ENCODE results near the gene SUOX. TPM values are rescaled to one million over a fixed set of nuclear protein-coding genes. Genes with fewer than 3 reads are reported as not detected.

The SUOX gene
- total RNA-seq, 1 experiment from 2014 or later = 23.2 TPM

DNA sequence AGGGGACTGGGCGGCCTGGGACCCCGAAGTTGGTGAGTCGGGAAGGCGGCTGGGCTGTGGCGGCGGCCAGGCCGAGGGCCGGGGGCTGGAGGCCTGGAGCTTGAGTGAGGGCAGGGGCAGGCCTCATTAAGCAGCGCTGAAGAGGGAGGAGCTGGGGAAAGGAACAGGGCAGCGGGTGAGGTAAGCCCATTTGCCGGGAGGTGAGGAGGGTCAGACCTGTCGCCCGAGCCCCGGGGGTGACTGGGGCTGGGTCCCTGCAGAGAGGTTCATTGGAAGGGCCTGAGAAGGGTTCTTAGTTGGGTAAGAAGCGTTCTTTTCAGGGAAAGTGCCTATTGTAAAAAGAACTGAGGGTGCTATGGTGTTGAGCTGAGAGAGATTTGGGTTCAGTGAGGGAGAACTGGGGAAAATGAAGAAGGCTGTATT is 22.8 kb upstream of the SUOX start (continued):
- TF ChIP-seq, protein P1, sequence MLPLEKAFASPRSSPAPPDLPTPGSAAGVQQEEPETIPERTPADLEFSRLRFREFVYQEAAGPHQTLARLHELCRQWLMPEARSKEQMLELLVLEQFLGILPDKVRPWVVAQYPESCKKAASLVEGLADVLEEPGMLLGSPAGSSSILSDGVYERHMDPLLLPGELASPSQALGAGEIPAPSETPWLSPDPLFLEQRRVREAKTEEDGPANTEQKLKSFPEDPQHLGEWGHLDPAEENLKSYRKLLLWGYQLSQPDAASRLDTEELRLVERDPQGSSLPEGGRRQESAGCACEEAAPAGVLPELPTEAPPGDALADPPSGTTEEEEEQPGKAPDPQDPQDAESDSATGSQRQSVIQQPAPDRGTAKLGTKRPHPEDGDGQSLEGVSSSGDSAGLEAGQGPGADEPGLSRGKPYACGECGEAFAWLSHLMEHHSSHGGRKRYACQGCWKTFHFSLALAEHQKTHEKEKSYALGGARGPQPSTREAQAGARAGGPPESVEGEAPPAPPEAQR (CRISPR knock-in tag; IDR thresholded peaks at IDR 0.05) = no peak
- TF ChIP-seq, protein P2, sequence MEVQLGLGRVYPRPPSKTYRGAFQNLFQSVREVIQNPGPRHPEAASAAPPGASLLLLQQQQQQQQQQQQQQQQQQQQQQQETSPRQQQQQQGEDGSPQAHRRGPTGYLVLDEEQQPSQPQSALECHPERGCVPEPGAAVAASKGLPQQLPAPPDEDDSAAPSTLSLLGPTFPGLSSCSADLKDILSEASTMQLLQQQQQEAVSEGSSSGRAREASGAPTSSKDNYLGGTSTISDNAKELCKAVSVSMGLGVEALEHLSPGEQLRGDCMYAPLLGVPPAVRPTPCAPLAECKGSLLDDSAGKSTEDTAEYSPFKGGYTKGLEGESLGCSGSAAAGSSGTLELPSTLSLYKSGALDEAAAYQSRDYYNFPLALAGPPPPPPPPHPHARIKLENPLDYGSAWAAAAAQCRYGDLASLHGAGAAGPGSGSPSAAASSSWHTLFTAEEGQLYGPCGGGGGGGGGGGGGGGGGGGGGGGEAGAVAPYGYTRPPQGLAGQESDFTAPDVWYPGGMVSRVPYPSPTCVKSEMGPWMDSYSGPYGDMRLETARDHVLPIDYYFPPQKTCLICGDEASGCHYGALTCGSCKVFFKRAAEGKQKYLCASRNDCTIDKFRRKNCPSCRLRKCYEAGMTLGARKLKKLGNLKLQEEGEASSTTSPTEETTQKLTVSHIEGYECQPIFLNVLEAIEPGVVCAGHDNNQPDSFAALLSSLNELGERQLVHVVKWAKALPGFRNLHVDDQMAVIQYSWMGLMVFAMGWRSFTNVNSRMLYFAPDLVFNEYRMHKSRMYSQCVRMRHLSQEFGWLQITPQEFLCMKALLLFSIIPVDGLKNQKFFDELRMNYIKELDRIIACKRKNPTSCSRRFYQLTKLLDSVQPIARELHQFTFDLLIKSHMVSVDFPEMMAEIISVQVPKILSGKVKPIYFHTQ (CRISPR knock-in tag; IDR thresholded peaks at IDR 0.05) = no peak
- TF ChIP-seq, protein P3, sequence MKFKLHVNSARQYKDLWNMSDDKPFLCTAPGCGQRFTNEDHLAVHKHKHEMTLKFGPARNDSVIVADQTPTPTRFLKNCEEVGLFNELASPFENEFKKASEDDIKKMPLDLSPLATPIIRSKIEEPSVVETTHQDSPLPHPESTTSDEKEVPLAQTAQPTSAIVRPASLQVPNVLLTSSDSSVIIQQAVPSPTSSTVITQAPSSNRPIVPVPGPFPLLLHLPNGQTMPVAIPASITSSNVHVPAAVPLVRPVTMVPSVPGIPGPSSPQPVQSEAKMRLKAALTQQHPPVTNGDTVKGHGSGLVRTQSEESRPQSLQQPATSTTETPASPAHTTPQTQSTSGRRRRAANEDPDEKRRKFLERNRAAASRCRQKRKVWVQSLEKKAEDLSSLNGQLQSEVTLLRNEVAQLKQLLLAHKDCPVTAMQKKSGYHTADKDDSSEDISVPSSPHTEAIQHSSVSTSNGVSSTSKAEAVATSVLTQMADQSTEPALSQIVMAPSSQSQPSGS (CRISPR knock-in tag; IDR thresholded peaks at IDR 0.05; ENCODE audit: borderline replicate concordance, low read depth) = no peak
- no peak for TF ChIP-seq ETV6 (CRISPR knock-in tag; IDR thresholded peaks at IDR 0.05)

DNA sequence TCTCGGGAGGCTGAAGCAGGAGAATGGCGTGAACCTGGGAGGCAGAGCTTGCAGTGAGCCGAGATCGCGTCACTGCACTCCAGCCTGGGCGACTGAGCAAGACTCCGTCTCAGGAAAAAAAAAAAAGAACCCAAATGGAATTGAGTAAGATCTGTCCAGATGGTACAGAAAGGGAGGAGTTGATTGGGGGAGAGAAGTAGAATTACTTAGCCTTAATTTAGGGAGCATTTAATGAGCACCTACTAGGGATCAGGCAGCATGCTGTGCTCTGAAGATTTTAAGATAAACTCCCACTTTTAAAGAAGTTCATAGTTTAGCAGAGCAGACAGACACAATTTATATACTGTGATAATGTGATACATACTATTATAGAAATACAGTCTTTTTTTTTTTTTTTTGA is 18.7 kb upstream of the SUOX start:
- ChIA-PET POLR2A (interaction anchor here (0.7 kb wide), 1 partner anchor 37 kb away, joined by 3 read pairs; no protein-coding TSS in a partner anchor), CTCF (no interaction called here)
- TF ChIP-seq, protein P1 (CRISPR knock-in tag; IDR thresholded peaks at IDR 0.05) = no peak
- TF ChIP-seq, protein P4, sequence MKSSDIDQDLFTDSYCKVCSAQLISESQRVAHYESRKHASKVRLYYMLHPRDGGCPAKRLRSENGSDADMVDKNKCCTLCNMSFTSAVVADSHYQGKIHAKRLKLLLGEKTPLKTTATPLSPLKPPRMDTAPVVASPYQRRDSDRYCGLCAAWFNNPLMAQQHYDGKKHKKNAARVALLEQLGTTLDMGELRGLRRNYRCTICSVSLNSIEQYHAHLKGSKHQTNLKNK (CRISPR knock-in tag; IDR thresholded peaks at IDR 0.05) = no peak
- no peak for TF ChIP-seq NR3C1 (CRISPR knock-in tag; conservative IDR thresholded peaks at IDR 0.05; ENCODE audit: low read depth)
- TF ChIP-seq GTF2I (CRISPR knock-in tag; conservative IDR thresholded peaks at IDR 0.05) = no peak
- TF ChIP-seq, protein P5, sequence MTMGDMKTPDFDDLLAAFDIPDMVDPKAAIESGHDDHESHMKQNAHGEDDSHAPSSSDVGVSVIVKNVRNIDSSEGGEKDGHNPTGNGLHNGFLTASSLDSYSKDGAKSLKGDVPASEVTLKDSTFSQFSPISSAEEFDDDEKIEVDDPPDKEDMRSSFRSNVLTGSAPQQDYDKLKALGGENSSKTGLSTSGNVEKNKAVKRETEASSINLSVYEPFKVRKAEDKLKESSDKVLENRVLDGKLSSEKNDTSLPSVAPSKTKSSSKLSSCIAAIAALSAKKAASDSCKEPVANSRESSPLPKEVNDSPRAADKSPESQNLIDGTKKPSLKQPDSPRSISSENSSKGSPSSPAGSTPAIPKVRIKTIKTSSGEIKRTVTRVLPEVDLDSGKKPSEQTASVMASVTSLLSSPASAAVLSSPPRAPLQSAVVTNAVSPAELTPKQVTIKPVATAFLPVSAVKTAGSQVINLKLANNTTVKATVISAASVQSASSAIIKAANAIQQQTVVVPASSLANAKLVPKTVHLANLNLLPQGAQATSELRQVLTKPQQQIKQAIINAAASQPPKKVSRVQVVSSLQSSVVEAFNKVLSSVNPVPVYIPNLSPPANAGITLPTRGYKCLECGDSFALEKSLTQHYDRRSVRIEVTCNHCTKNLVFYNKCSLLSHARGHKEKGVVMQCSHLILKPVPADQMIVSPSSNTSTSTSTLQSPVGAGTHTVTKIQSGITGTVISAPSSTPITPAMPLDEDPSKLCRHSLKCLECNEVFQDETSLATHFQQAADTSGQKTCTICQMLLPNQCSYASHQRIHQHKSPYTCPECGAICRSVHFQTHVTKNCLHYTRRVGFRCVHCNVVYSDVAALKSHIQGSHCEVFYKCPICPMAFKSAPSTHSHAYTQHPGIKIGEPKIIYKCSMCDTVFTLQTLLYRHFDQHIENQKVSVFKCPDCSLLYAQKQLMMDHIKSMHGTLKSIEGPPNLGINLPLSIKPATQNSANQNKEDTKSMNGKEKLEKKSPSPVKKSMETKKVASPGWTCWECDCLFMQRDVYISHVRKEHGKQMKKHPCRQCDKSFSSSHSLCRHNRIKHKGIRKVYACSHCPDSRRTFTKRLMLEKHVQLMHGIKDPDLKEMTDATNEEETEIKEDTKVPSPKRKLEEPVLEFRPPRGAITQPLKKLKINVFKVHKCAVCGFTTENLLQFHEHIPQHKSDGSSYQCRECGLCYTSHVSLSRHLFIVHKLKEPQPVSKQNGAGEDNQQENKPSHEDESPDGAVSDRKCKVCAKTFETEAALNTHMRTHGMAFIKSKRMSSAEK (CRISPR knock-in tag; IDR thresholded peaks at IDR 0.05; ENCODE audit: borderline replicate concordance) = no peak
- TF ChIP-seq TEAD4 (CRISPR knock-in tag; IDR thresholded peaks at IDR 0.05) = no peak
- TF ChIP-seq TEAD1 (CRISPR knock-in tag; IDR thresholded peaks at IDR 0.05) = no peak
- TF ChIP-seq NR2C2 (CRISPR knock-in tag; IDR thresholded peaks at IDR 0.05) = no peak
- TF ChIP-seq RELA (CRISPR knock-in tag; IDR thresholded peaks at IDR 0.05; ENCODE audit: borderline replicate concordance) = no peak
- no peak for TF ChIP-seq ZNF416 (CRISPR knock-in tag; IDR thresholded peaks at IDR 0.05)
- TF ChIP-seq, protein P6, sequence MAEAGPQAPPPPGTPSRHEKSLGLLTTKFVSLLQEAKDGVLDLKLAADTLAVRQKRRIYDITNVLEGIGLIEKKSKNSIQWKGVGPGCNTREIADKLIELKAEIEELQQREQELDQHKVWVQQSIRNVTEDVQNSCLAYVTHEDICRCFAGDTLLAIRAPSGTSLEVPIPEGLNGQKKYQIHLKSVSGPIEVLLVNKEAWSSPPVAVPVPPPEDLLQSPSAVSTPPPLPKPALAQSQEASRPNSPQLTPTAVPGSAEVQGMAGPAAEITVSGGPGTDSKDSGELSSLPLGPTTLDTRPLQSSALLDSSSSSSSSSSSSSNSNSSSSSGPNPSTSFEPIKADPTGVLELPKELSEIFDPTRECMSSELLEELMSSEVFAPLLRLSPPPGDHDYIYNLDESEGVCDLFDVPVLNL (CRISPR knock-in tag; IDR thresholded peaks at IDR 0.05; ENCODE audit: borderline replicate concordance, low read depth) = no peak
- no peak for TF ChIP-seq CREM (CRISPR knock-in tag; IDR thresholded peaks at IDR 0.05)
- no peak for TF ChIP-seq TP53 (CRISPR knock-in tag; IDR thresholded peaks at IDR 0.05)
- TF ChIP-seq, protein P3 (CRISPR knock-in tag; IDR thresholded peaks at IDR 0.05; ENCODE audit: borderline replicate concordance, low read depth) = no peak
- TF ChIP-seq NFATC4 (CRISPR knock-in tag; IDR thresholded peaks at IDR 0.05) = no peak
- TF ChIP-seq, protein P7, sequence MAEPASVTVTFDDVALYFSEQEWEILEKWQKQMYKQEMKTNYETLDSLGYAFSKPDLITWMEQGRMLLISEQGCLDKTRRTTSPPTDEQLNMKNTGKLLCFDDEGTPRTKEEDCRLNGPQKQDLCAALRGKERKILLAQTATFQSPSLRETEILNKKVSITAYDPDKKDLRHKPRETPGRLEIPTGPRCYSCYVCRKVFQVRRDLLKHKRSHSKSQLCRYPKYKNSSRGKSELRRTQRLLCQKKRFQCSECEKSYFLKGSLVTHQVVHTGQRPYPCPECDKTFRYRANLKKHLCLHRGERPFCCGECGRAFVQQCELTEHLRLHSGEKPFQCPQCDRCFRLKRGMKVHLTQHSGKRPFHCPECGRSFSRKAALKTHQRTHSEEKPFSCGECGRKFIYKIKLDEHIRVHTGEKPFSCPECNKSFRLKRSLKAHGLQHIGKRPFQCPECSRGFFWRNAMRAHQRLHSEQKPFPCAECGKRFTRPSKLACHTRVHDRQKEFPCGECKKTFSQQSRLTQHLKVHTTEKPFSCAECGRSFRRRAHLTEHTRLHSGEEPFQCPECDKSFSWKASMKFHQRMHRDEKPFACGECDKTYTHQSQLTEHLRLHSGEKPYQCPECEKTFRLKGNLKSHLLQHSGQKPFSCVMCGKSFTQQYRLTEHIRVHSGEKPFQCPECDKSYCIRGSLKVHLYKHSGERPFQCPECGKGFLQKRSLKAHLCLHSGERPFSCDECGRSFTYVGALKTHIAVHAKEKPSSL (CRISPR knock-in tag; conservative IDR thresholded peaks at IDR 0.05) = no peak
- TF ChIP-seq JUN (CRISPR knock-in tag; IDR thresholded peaks at IDR 0.05) = no peak
- H3K27me3 Mint-ChIP-seq (ENCODE audit: low read depth) = no peaks in the 10 kb centered on the region
- no peak for ATAC-seq
- DNase-seq (ENCODE audit: low spot score) = no peak
- H3K4me3 Mint-ChIP-seq = no peak overlapping the region
- no peaks in the 10 kb centered on the region; the same call in 1 of the 2 replicates for H3K4me1 Mint-ChIP-seq
- peak overlapping the region; percentile 68; the same call in 1 of the 2 replicates for H3K27ac Mint-ChIP-seq
- H3K9me3 Mint-ChIP-seq = no peaks in the 10 kb centered on the region
- H3K36me3 Mint-ChIP-seq = peaks cover 39% of the 10 kb centered on the region
